ENCODE measurements around the gene ELP5.
A peak's percentile ranks its signal among the peaks of the same experiment; 100 is the strongest.

Gene ELP5

GRCh38 chr17:7252176-7253043 lies at the start of gene ELP5:
ELP5 (plus strand) TSS chr17:7252215; CDS start chr17:7252551, 336 bp downstream.
- TF ChIP-seq CTCF (IDR thresholded peaks at IDR 0.05) = peak; percentile 55

GRCh38 chr17:7203391-7203790 lies 48.6 kb upstream of the ELP5 start:
- no peak for TF ChIP-seq CTCF (IDR thresholded peaks at IDR 0.05)

- TF ChIP-seq CTCF (IDR thresholded peaks at IDR 0.05) = no peak
These were observed 47.7 kb upstream of the ELP5 start for GRCh38 chr17:7204336-7204735.

GRCh38 chr17:7204828-7205461 lies 47.1 kb upstream of the ELP5 start:
- no peak for TF ChIP-seq CTCF (IDR thresholded peaks at IDR 0.05)

GRCh38 chr17:7205561-7205960 lies 46.5 kb upstream of the ELP5 start:
- no peak for TF ChIP-seq CTCF (IDR thresholded peaks at IDR 0.05)

GRCh38 chr17:7207120-7208001 lies 44.7 kb upstream of the ELP5 start:
- no peak for TF ChIP-seq CTCF (IDR thresholded peaks at IDR 0.05)

- TF ChIP-seq CTCF (IDR thresholded peaks at IDR 0.05) = no peak
These were observed 43.9 kb upstream of the ELP5 start for GRCh38 chr17:7208027-7208571.

Data from LNCAP (cell line).